Skeletal muscle tissue (tissue), 4 donors: ENCODE results near the gene BTLA. TPM values are rescaled to one million over a fixed set of nuclear protein-coding genes. Genes with fewer than 3 reads are reported as not detected.
"Not testable (repeated sequence)": the region's sequence is repeated elsewhere in the genome, so short reads cannot be mapped to it uniquely, and the experiment has no call there.

Source experiments
- H3K27ac ChIP-seq: one replicate; pipeline ENCODE4 v1.7.0; 2013; ENCODE audit warnings: mild to moderate bottlenecking, low read depth, low read length, inconsistent platforms
- H3K27me3 ChIP-seq, 3 donors: one replicate each; pipeline ENCODE4 v1.7.0; 2013; ENCODE audit warnings: low read length in 3 of 3; ENCODE audit not compliant: control insufficient read depth in 3 of 3, insufficient read depth in 3 of 3
- H3K36me3 ChIP-seq, 3 donors: one replicate each; pipeline ENCODE4 v1.7.0; 2013; ENCODE audit warnings: low read length in 3 of 3; ENCODE audit not compliant: control insufficient read depth in 3 of 3, insufficient read depth in 3 of 3
- H3K4me1 ChIP-seq, 3 donors: one replicate each; pipeline ENCODE4 v1.7.0; 2013; ENCODE audit warnings: low read length in 3 of 3, mild to moderate bottlenecking in 3 of 3; ENCODE audit not compliant: control insufficient read depth in 3 of 3, insufficient read depth in 3 of 3
- H3K4me3 ChIP-seq, 3 donors: one replicate each; pipeline ENCODE4 v1.7.0; 2013; ENCODE audit warnings: low read length in 3 of 3
- H3K9ac ChIP-seq, 3 donors: one replicate each; pipeline ENCODE4 v1.7.0; 2013; ENCODE audit warnings: low read length in 3 of 3, mild to moderate bottlenecking in 3 of 3, moderate library complexity in 2 of 3, low read depth in 1 of 3
- H3K9me3 ChIP-seq, 3 donors: one replicate each; pipeline ENCODE4 v1.7.0; 2013; ENCODE audit warnings: low read length in 3 of 3; ENCODE audit not compliant: control insufficient read depth in 3 of 3
- total RNA-seq: library from RNA; depleted of rRNA; stranded (reverse); fragments of >200 nt; gene quantifications from one replicate; pipeline ENCODE4 v1.2.3, GENCODE V29; 2014
- donor health status: Osteomylitis.

Gene BTLA, protein sequence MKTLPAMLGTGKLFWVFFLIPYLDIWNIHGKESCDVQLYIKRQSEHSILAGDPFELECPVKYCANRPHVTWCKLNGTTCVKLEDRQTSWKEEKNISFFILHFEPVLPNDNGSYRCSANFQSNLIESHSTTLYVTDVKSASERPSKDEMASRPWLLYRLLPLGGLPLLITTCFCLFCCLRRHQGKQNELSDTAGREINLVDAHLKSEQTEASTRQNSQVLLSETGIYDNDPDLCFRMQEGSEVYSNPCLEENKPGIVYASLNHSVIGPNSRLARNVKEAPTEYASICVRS
- under 0.01 TPM for total RNA-seq

GRCh38 chr3:112498914-112499711, at the start of gene BTLA:
BTLA (minus strand) TSS chr3:112499472; CDS start chr3:112499358, 114 bp downstream.
- Histone ChIP-seq H3K27me3 (no peaks in the 10 kb centered on the region), H3K4me1 (no peaks in the 10 kb centered on the region), H3K36me3 (no peaks in the 10 kb centered on the region), H3K4me3 (no peak within 1 kb of the TSS), H3K9ac (no peak within 1 kb of the TSS), H3K9me3 (no peaks in the 10 kb centered on the region), H3K27ac (no peak within 1 kb of the TSS)

DNA sequence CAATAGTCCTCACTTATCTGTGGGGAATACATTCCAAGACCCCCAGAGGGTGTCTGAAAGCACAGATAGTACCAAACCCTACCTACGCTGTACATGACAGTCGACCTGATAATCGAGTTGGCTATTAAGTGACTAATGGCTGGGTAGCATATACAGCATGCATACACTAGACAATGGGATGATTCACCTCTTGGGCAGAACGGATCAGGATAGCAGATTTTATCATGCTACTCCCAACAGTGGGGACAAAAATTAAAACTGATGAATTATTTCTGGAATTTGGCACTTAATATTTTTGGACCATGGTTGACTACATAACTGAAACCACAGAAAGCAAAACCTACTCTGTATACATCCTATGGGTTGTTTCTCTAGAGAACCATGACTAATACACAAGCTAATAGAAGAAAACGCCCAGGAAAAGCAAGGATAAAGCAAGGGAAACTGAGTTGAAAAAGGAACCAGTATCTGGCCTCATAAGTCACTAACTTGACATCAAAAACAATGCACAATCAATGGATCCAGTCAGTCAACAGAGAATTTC, 47.0 kb upstream of the BTLA start:
- no peaks in the 10 kb centered on the region for H3K27me3 ChIP-seq
- no peaks in the 10 kb centered on the region for H3K9me3 ChIP-seq
- no peak overlapping the region for H3K4me3 ChIP-seq
- peaks cover 0 to 26% (median 17%) of the 10 kb centered on the region in 3 donors for H3K36me3 ChIP-seq
- H3K9ac ChIP-seq, result no peak overlapping the region
- H3K4me1 ChIP-seq, result peaks cover 0 to 5% (median 2%) of the 10 kb centered on the region in 3 donors
- no peak overlapping the region for H3K27ac ChIP-seq

DNA sequence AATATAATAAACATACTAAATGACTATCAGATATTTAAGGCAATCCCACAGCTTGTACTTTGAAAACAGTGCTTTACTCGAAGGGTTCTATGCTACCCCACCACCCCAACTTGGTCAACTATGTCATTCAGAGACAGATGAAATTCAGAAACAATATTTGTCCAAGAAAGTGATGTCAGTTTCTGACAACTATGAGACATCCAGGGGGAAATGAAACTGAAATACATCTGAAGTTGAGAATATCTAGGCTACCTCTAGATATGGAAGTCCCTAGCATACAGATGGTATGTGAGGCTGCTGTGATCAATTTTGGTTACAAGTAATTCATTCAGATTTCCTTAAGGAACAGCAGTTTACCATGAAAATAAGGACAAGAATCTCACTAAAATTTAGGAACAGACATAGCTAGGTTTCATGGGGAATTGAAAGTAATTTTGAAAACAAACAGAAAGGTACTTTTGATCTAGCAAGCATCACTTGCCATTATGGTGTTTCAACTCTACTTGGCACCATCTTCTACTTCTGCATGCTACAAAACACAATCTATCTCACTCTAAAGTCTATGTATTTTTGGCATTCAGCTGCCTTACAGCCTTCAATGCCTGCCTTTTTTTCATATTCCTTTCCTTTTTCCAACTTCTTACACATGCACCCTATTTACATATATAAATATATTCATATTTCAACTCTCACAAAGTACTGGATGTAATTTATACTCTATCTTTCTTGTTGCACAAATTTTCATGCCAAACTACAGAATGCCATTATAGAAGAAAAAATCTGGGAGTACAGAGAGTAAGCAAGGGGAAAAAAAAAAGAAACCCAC, 40.8 kb upstream of the BTLA start:
- Histone ChIP-seq H3K27ac (no peak overlapping the region), H3K4me1 (no peaks in the 10 kb centered on the region), H3K9me3 (no peaks in the 10 kb centered on the region), H3K27me3 (no peaks in the 10 kb centered on the region), H3K4me3 (no peak overlapping the region), H3K9ac (no peak overlapping the region), H3K36me3 (peaks cover 6 to 17% (median 14%) of the 10 kb centered on the region in 3 donors)

- Histone ChIP-seq H3K9ac (no peak overlapping the region), H3K27ac (no peak overlapping the region), H3K4me1 (no peaks in the 10 kb centered on the region), H3K27me3 (no peaks in the 10 kb centered on the region), H3K36me3 (peaks cover 12 to 39% (median 29%) of the 10 kb centered on the region in 3 donors), H3K4me3 (no peak overlapping the region), H3K9me3 (no peaks in the 10 kb centered on the region)
Measured at GRCh38 chr3:112531358-112531781, 32.1 kb upstream of the BTLA start.

- H3K27me3 ChIP-seq, result no peaks in the 10 kb centered on the region
- no peaks in the 10 kb centered on the region for H3K9me3 ChIP-seq
- H3K9ac ChIP-seq, result no peak overlapping the region
- H3K36me3 ChIP-seq, result peaks cover 11 to 33% (median 28%) of the 10 kb centered on the region in 3 donors
- no peaks in the 10 kb centered on the region for H3K4me1 ChIP-seq
- H3K27ac ChIP-seq, result no peak overlapping the region
- no peak overlapping the region for H3K4me3 ChIP-seq
Measured at GRCh38 chr3:112530573-112530972, 31.3 kb upstream of the BTLA start.

DNA sequence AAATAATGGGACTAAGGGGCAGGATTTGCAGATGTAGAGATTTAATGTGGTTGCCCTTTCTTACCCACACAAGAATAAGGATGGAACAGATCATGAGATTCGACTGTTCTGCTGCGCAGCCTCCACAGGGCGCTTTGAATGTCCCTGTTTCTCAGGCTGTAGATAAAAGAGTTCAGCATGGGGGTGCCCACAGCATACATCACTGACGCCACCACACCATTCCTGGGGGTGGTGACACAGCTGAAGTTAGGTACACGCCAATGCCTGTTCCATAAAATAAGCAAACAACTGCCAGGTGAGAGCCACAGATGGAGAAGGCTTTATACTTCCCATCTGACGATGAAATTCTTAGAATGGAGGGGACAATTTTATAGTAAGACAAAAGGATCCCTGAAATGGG, 24.9 kb upstream of the BTLA start:
- H3K9me3 ChIP-seq, H3K4me1 ChIP-seq, H3K27me3 ChIP-seq, H3K4me3 ChIP-seq, H3K27ac ChIP-seq, H3K9ac ChIP-seq: not testable (repeated sequence)
- H3K36me3 ChIP-seq, result peaks cover 8 to 13% (median 11%) of the 10 kb centered on the region in 3 donors

DNA sequence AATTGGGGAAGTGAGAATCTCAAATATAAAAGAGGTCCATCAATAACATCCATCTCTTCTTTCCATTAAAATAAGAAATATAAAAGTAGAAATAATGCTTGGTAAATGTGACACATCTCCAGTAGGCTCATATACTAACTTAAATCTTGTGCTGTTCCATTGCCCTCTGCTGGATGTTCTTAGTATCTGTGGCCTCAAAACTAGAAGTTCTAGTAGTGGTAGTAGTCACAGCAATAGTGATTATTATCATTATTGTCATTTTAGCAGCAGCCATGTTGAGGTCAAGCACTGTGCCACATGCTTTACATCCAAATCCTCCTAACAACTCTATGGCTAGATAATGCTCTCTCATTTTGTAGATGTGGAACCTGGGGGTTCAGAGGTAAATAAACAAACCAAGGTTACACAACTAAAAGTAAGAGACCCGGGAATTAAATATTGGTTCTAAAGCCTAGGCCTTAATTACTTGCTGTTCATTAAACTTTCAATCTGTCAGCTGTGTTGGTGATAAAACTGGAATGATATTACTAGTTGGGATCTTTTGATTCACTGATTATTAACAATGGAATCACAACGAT, 20.2 kb upstream of the BTLA start:
- Histone ChIP-seq H3K36me3 (no peaks in the 10 kb centered on the region), H3K4me1 (no peaks in the 10 kb centered on the region), H3K27me3 (no peaks in the 10 kb centered on the region), H3K4me3 (no peak overlapping the region), H3K9ac (no peak overlapping the region), H3K9me3 (no peaks in the 10 kb centered on the region), H3K27ac (no peak overlapping the region)

DNA sequence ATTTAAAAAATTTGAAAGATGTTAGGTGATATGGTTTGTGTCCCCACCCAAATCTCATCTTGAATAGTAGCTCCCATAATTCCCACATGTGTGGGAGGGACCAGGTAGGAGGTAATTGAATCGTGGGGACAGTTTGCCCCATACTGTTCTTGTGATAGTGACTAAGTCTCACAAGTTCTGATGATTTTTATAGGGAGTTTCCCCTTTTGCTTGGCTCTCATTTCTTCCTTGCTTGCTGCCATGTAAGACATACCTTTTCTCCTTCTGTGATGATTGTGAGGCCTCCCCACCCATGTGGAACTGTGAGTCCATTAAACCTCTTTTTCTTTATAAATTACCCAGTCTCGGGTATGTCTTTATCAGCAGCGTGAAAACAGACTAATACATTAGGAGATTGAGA, 19.7 kb upstream of the BTLA start:
- not testable (repeated sequence) for H3K4me3 ChIP-seq, H3K27ac ChIP-seq, H3K9ac ChIP-seq, H3K9me3 ChIP-seq, H3K27me3 ChIP-seq, H3K4me1 ChIP-seq, H3K36me3 ChIP-seq

- H3K27me3 ChIP-seq, result no peaks in the 10 kb centered on the region
- H3K9ac ChIP-seq, result no peak overlapping the region
- no peaks in the 10 kb centered on the region for H3K9me3 ChIP-seq
- H3K4me3 ChIP-seq, result no peak overlapping the region
- no peaks in the 10 kb centered on the region for H3K4me1 ChIP-seq
- no peaks in the 10 kb centered on the region for H3K36me3 ChIP-seq
- no peak overlapping the region for H3K27ac ChIP-seq
Measured at GRCh38 chr3:112514527-112515128, 15.4 kb upstream of the BTLA start.
